Measurements from ENCODE around the gene CAPG.

Gene CAPG

GRCh38 chr2:85410584-85411404 is 628 bp upstream of the CAPG start:
- DNase-seq (ENCODE audit: low spot score): no peak
- TF ChIP-seq CTCF (IDR thresholded peaks at IDR 0.05; ENCODE audit: extremely low read depth, missing control alignments): no peak

- DNase-seq (ENCODE audit: low spot score): no peak
- TF ChIP-seq CTCF (IDR thresholded peaks at IDR 0.05; ENCODE audit: extremely low read depth, missing control alignments): no peak
Measured at GRCh38 chr2:85405201-85406059, 4.7 kb downstream of the CAPG start.

GRCh38 chr2:85401844-85402243 is 8.3 kb downstream of the CAPG start:
- no peak for TF ChIP-seq CTCF (IDR thresholded peaks at IDR 0.05; ENCODE audit: extremely low read depth, missing control alignments)
- DNase-seq (ENCODE audit: low spot score): no peak

- no peak for DNase-seq (ENCODE audit: low spot score)
Measured at GRCh38 chr2:85401464-85401805, 8.7 kb downstream of the CAPG start.

GRCh38 chr2:85400541-85401463 is 9.4 kb downstream of the CAPG start:
- no peak for DNase-seq (ENCODE audit: low spot score)
- no peak for TF ChIP-seq CTCF (IDR thresholded peaks at IDR 0.05; ENCODE audit: extremely low read depth, missing control alignments)

More at GRCh38 chr2:85401464-85401805, 8.7 kb downstream of the CAPG start:
- no peak for TF ChIP-seq CTCF (IDR thresholded peaks at IDR 0.05; ENCODE audit: extremely low read depth, missing control alignments)

- no peak for TF ChIP-seq CTCF (IDR thresholded peaks at IDR 0.05; ENCODE audit: extremely low read depth, missing control alignments)
- no peak for DNase-seq (ENCODE audit: low spot score)
Measured at GRCh38 chr2:85400023-85400422, 10.1 kb downstream of the CAPG start.
